ENCODE measurements around the gene LCTL. TPM values are rescaled to one million over a fixed set of nuclear protein-coding genes. Genes with fewer than 3 reads are reported as not detected.
A peak's percentile ranks its signal among the peaks of the same experiment; 100 is the strongest.
"Not testable (repeated sequence)": the region's sequence is repeated elsewhere in the genome, so short reads cannot be mapped to it uniquely, and the experiment has no call there.

Gene LCTL
- total RNA-seq, 2 experiments from 2014 or later, result not detected

DNA sequence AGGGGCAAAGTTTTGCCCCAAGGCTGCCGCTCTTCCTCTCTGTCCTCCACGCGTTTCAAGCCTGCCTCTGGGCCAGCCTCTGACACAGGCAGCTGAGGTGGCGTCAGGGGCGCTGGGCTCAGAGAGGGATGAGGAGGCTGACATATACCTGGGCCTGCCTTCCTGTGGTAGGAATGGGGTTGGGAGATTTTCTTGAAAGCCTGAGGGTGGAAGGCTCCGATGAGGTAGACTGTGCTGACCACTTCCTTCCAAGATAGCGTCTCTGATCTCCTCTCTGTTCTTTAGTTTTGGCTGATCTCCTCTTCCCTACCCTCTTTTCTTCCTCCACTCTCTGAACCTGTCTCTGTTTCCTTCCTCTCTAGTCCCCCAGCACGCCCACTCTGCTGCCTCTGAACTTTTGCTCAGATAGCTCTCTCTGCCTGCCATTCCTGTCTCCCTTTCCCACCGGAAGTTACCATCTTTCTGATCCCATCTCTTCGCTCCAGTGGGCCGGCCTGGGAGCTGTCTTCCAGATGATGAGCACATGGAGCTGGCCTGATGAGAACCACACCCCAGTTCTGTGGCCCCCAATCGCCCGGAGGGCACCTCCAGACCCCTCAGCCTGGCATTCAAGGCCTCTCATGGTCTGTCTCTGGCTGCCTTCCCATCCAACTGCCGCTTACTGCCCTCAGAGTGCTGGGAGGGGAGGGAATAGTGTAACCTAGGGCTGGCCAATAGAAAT is 32.5 kb upstream of the LCTL start:
- no peaks in the 10 kb centered on the region for H3K9me3 Mint-ChIP-seq
- peaks cover 16% of the 10 kb centered on the region for H3K4me1 Mint-ChIP-seq
- DNase-seq (peak; percentile 62), ATAC-seq (ENCODE audit: low read depth) (peak; percentile 95)
- no peaks in the 10 kb centered on the region for H3K36me3 Mint-ChIP-seq
- H3K27me3 Mint-ChIP-seq, result peaks cover 7% of the 10 kb centered on the region
- peak overlapping the region; percentile 54 for H3K4me3 Mint-ChIP-seq
- peak overlapping the region; percentile 83 for H3K27ac Mint-ChIP-seq
- POLR2A ChIA-PET, result no interaction called here

DNA sequence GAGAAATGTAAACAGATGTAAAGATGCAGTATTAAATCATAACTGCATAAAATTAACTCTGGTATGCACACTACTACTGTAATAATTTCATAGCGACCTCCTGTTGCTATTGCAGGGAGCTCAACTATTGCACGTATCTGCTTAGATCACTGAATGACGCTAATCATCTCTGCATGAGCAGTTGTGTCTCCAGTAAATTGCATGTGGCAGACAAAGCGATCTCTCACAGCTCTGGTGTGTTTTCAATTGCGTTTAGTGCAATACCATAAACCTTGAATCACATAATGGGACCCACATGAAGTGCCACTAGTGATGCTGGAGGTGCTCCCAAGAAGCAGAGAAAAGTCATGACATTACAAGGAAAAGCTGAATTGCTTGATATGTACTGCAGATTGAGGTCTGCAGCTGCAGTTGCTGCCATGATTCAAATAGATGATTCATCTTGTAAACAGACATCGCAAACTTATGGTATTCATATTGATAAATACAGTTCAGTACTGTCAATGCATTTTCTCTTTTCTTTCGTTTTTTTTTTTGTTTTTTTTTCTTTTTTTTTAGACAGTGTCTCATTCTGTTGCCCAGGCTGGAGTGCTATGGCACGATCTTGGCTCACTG is 30.2 kb upstream of the LCTL start:
- DNase-seq, result no peak
- POLR2A ChIA-PET, result no interaction called here
- Mint-ChIP-seq H3K27me3 (no peaks in the 10 kb centered on the region), H3K27ac (no peak overlapping the region), H3K36me3 (no peaks in the 10 kb centered on the region), H3K4me1 (peaks cover 16% of the 10 kb centered on the region), H3K9me3 (no peaks in the 10 kb centered on the region), H3K4me3 (no peak overlapping the region)
- ATAC-seq (ENCODE audit: low read depth), result no peak

DNA sequence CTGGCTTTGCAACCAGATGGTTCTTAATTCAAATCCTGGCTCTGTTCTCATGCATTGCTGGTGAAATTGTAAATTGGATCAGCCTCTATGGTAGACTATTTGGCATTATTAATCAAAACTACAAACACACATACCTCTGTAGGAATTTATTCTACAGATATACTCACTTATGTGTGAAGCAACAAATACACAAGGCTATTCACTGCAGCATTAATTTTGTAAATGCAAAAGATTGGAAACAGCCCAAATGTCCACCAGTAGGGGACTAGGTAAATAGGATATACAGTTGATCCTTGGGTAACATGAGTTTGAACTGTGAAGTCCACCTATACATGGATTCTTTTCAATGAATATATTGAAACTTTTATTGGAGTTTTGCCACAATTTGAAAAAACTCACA is 29.5 kb upstream of the LCTL start:
- no peaks in the 10 kb centered on the region for H3K9me3 Mint-ChIP-seq
- no peak overlapping the region for H3K4me3 Mint-ChIP-seq
- ATAC-seq (ENCODE audit: low read depth) (no peak), DNase-seq (no peak)
- H3K27ac Mint-ChIP-seq, result no peak overlapping the region
- H3K4me1 Mint-ChIP-seq, result peaks cover 16% of the 10 kb centered on the region
- no peaks in the 10 kb centered on the region for H3K36me3 Mint-ChIP-seq
- POLR2A ChIA-PET, result no interaction called here
- H3K27me3 Mint-ChIP-seq, result peaks cover 1% of the 10 kb centered on the region

DNA sequence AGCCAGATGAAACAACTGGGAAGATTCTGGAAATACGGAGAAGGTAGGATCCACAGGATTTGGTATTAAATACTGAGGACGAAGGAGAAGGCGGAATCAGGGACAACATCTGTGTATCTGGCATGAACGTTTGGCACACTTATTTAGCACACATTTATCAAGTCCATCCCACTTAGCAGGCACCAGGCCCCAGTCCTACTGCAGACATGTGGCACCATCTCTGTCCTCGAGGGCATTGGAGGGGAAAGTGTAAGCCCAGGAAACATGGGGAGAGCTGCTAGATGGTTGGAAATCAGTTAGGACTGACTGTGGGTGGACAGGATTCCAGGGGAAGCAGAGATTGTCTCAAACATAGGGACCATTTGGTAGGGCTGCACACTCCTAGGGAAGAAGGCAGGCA is 29.0 kb upstream of the LCTL start:
- H3K4me3 Mint-ChIP-seq, result no peak overlapping the region
- peak overlapping the region; percentile 55 for H3K27ac Mint-ChIP-seq
- no peaks in the 10 kb centered on the region for H3K9me3 Mint-ChIP-seq
- POLR2A ChIA-PET, result no interaction called here
- DNase-seq, result no peak
- H3K36me3 Mint-ChIP-seq, result no peaks in the 10 kb centered on the region
- peaks cover 16% of the 10 kb centered on the region for H3K4me1 Mint-ChIP-seq
- ATAC-seq (ENCODE audit: low read depth), result no peak
- H3K27me3 Mint-ChIP-seq, result peaks cover 3% of the 10 kb centered on the region

- POLR2A ChIA-PET, result no interaction called here
- Mint-ChIP-seq H3K4me3 (no peak overlapping the region), H3K4me1 (peaks cover 15% of the 10 kb centered on the region), H3K36me3 (no peaks in the 10 kb centered on the region), H3K27ac (no peak overlapping the region), H3K9me3 (no peaks in the 10 kb centered on the region), H3K27me3 (peaks cover 3% of the 10 kb centered on the region)
- ATAC-seq (ENCODE audit: low read depth) (no peak), DNase-seq (no peak)
These were observed 28.5 kb upstream of the LCTL start for GRCh38 chr15:66594344-66594743.

- no peak overlapping the region for H3K4me3 Mint-ChIP-seq
- ATAC-seq (ENCODE audit: low read depth), result no peak
These were observed 27.5 kb upstream of the LCTL start for GRCh38 chr15:66593219-66593780.

DNA sequence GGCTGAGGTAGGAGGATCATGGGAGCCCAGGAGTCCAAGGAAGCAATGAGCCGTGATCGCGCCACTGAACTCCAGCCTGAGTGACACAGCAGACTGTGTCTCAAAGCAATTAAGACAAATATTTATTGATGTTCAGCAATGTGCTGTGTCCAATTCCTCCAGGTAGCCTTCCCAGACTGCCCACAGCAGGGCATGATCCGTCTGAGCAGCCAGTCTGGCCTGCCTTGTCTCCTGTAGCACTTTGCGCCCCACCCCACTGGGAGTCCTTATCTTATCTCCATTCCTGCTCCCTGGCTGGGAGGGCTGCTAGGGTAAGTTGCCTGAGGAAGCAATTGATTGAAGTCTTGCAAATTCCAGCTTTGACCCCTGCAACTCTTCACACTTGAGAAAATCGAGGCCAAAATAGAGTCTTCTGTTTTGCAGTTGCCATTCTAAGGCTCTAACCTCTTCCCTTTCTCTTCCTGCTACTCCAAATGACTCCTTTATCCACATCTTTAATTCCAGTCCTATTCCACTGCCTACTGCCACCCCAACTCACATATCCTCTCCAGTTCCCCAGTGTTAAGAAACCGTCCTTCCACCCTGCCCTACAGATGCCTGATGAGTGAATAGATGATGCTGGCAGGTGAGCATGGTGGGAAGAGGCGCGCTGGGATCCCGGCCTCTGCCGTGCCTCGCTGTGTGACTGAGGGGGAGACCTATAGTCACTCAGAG is 26.9 kb upstream of the LCTL start:
- Mint-ChIP-seq H3K27me3 (peaks cover 3% of the 10 kb centered on the region), H3K27ac (no peak overlapping the region), H3K4me3 (no peak overlapping the region), H3K36me3 (no peaks in the 10 kb centered on the region), H3K9me3 (no peaks in the 10 kb centered on the region), H3K4me1 (peaks cover 3% of the 10 kb centered on the region)
- POLR2A ChIA-PET, result no interaction called here
- DNase-seq, result no peak
- no peak for ATAC-seq (ENCODE audit: low read depth)

More at GRCh38 chr15:66593219-66593780, 27.5 kb upstream of the LCTL start:
- Mint-ChIP-seq H3K36me3 (no peaks in the 10 kb centered on the region), H3K4me1 (peaks cover 9% of the 10 kb centered on the region), H3K9me3 (no peaks in the 10 kb centered on the region), H3K27ac (no peak overlapping the region), H3K27me3 (peaks cover 3% of the 10 kb centered on the region)
- POLR2A ChIA-PET, result no interaction called here
- DNase-seq, result no peak

- ATAC-seq (ENCODE audit: low read depth) (no peak), DNase-seq (no peak)
- Mint-ChIP-seq H3K27me3 (peaks cover 5% of the 10 kb centered on the region), H3K27ac (no peak overlapping the region), H3K4me3 (no peak overlapping the region), H3K9me3 (no peaks in the 10 kb centered on the region), H3K36me3 (no peaks in the 10 kb centered on the region), H3K4me1 (no peaks in the 10 kb centered on the region)
- POLR2A ChIA-PET, result no interaction called here
These were observed 25.6 kb upstream of the LCTL start for GRCh38 chr15:66591322-66591862.

DNA sequence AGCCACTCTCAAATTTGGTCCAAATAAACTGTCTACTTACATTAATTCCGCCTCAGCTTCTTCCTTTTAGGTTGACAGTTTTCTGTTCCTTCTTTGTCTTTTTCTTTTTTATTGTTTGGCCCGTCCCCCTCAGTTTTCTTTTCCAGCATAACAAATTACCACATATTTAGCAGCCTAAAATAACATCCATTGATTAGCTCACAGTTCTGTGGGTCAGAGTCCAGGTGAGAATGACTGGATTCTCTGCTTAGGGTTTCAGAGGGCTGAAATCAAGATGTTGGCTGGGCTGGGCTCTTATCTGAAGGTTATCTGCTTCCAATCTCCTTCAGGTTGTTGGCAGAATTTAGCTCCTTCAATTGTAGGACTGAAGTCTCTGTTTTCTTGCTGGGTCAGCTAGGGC is 24.6 kb upstream of the LCTL start:
- POLR2A ChIA-PET, result no interaction called here
- no peak for ATAC-seq (ENCODE audit: low read depth)
- Mint-ChIP-seq H3K4me3 (no peak overlapping the region), H3K36me3 (no peaks in the 10 kb centered on the region), H3K9me3 (no peaks in the 10 kb centered on the region), H3K4me1 (no peaks in the 10 kb centered on the region), H3K27me3 (peaks cover 12% of the 10 kb centered on the region), H3K27ac (no peak overlapping the region)
- no peak for DNase-seq

DNA sequence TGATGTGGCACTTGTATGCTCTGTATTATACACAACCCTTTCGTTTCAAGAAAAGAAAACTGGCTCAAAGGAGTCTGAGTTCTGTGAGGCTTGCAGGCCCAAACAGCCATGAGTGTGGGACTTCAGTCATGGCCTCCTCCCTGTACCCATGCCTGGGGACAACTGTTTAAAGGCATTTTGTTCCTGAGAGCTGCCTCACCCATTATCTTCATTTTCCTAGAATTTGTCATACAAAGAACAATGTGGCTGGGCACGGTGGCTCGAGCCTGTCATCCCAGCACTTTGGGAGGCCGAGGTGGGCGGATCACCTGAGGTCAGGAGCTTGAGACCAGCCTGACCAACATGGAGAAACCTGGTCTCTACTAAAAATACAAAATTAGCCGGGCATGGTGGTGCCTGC is 23.6 kb upstream of the LCTL start:
- H3K27me3 Mint-ChIP-seq, result peaks cover 14% of the 10 kb centered on the region
- H3K4me1 Mint-ChIP-seq; DNase-seq; H3K36me3 Mint-ChIP-seq; H3K27ac Mint-ChIP-seq; ATAC-seq (ENCODE audit: low read depth); H3K9me3 Mint-ChIP-seq; H3K4me3 Mint-ChIP-seq; POLR2A ChIA-PET: not testable (repeated sequence)

DNA sequence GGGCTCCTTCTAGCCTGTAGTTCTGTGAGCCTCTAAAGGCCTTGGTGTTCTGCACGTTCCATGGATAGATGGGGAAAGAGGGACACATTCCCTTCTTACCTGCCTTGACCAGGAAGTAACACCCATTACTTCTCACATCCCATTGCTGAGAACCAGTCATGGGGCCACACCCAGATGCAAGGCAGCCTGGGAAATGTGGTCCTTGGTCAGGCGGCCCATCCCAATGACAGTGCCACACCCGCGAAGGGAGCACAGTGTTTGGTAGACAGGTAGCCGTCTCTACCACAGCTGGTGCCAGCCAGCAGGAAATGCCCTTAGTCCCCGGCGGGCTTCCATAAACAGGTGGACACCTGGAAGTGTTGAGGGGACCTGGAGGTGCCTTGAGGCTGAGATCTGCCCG is 23.2 kb upstream of the LCTL start:
- POLR2A ChIA-PET, result no interaction called here
- Mint-ChIP-seq H3K27me3 (peaks cover 16% of the 10 kb centered on the region), H3K27ac (no peak overlapping the region), H3K4me3 (no peak overlapping the region), H3K36me3 (no peaks in the 10 kb centered on the region), H3K9me3 (no peaks in the 10 kb centered on the region), H3K4me1 (no peaks in the 10 kb centered on the region)
- no peak for ATAC-seq (ENCODE audit: low read depth)
- DNase-seq, result no peak

GRCh38 chr15:66588537-66588936 is 22.7 kb upstream of the LCTL start:
- no peak for ATAC-seq (ENCODE audit: low read depth)
- Mint-ChIP-seq H3K27me3 (peaks cover 16% of the 10 kb centered on the region), H3K4me1 (no peaks in the 10 kb centered on the region), H3K36me3 (no peaks in the 10 kb centered on the region), H3K27ac (no peak overlapping the region), H3K4me3 (no peak overlapping the region), H3K9me3 (no peaks in the 10 kb centered on the region)
- DNase-seq, result no peak
- POLR2A ChIA-PET, result no interaction called here

- no peak for ATAC-seq (ENCODE audit: low read depth)
- peaks cover 16% of the 10 kb centered on the region for H3K27me3 Mint-ChIP-seq
- POLR2A ChIA-PET, result no interaction called here
- H3K27ac Mint-ChIP-seq, result no peak overlapping the region
- no peaks in the 10 kb centered on the region for H3K36me3 Mint-ChIP-seq
- H3K4me1 Mint-ChIP-seq, result no peaks in the 10 kb centered on the region
- H3K4me3 Mint-ChIP-seq, result no peak overlapping the region
- DNase-seq, result no peak
- H3K9me3 Mint-ChIP-seq, result no peaks in the 10 kb centered on the region
These were observed 22.0 kb upstream of the LCTL start for GRCh38 chr15:66587749-66588148.
